Endodermal cell (in vitro differentiated cells): Measurements from ENCODE around the gene ARHGAP40. TPM values are rescaled to one million over a fixed set of nuclear protein-coding genes. Genes with fewer than 3 reads are reported as not detected.

Experiments
- DNase-seq: peaks from one replicate; pipeline ENCODE4 v3.0.0-alpha.2; 2017
- H3K27ac ChIP-seq: 2 replicates; pipeline ENCODE4 v1.5.1; 2013; ENCODE audit warnings: mild to moderate bottlenecking, low read depth, low read length, moderate library complexity
- H3K27me3 ChIP-seq: 2 replicates; pipeline ENCODE4 v1.6.1; 2013; ENCODE audit warnings: mild to moderate bottlenecking, low read length, moderate library complexity; ENCODE audit not compliant: insufficient read depth, control insufficient read depth, poor library complexity, severe bottlenecking
- H3K36me3 ChIP-seq: 2 replicates; pipeline ENCODE4 v1.7.0; 2013; ENCODE audit warnings: mild to moderate bottlenecking, low read length, moderate library complexity; ENCODE audit not compliant: control insufficient read depth, insufficient read depth
- H3K4me1 ChIP-seq: one replicate; pipeline ENCODE4 v1.7.0; 2013; ENCODE audit warnings: low read length; ENCODE audit not compliant: control insufficient read depth, insufficient read depth
- H3K4me3 ChIP-seq: 2 replicates; pipeline ENCODE4 v1.5.1; 2013; ENCODE audit warnings: mild to moderate bottlenecking, low read length, moderate library complexity
- H3K9ac ChIP-seq: 2 replicates; pipeline ENCODE4 v1.6.1; 2013; ENCODE audit warnings: mild to moderate bottlenecking, low read length, moderate library complexity; ENCODE audit not compliant: poor library complexity, severe bottlenecking; ENCODE audit errors: extremely low read depth
- H3K9me3 ChIP-seq: 2 replicates; pipeline ENCODE4 v1.6.1; 2013; ENCODE audit warnings: mild to moderate bottlenecking, low read length, moderate library complexity; ENCODE audit not compliant: control insufficient read depth
- H3K27ac Mint-ChIP-seq: 2 replicates; pipeline ENCODE4 v1.8.0; 2020; ENCODE audit warnings: mixed read lengths
- H3K27me3 Mint-ChIP-seq: 2 replicates; pipeline ENCODE4 v1.8.0; 2021; ENCODE audit warnings: mild to moderate bottlenecking, mixed read lengths; ENCODE audit not compliant: insufficient read depth
- H3K36me3 Mint-ChIP-seq: 2 replicates; pipeline ENCODE4 v1.8.0; 2020; ENCODE audit warnings: low read depth, mixed read lengths
- H3K4me1 Mint-ChIP-seq: 2 replicates; pipeline ENCODE4 v1.8.0; 2020; ENCODE audit warnings: mixed read lengths
- H3K4me3 Mint-ChIP-seq: 2 replicates; pipeline ENCODE4 v1.8.0; 2020; ENCODE audit warnings: mild to moderate bottlenecking, moderate library complexity, mixed read lengths
- H3K9me3 Mint-ChIP-seq: 2 replicates; pipeline ENCODE4 v1.8.0; 2020; ENCODE audit warnings: mild to moderate bottlenecking, mixed read lengths
- CTCF ChIP-seq: fragments of 200-600 bp; sonication (generic); conservative IDR thresholded peaks from 2 replicates; pipeline ENCODE4 v1.5.0; 2021; ENCODE audit warnings: antibody characterized with exemption, mild to moderate bottlenecking
- WGBS, 2 experiments: methylation state at CpG; one replicate each; pipeline versions ENCODE4 v1.1.5 to v1.1.7; 2013; ENCODE audit warnings: missing lambda C conversion rate in 2 of 2, mixed read lengths in 1 of 2; ENCODE audit not compliant: insufficient coverage in 1 of 2, insufficient read length in 1 of 2; 5-methylcytosine and 5-hydroxymethylcytosine counted together
- total RNA-seq, 2 donors: library from RNA; stranded (reverse); fragmentation: NEBNext Ultra II Directional in 1 of 2; extraction: Animal tissue kit (Norgen Biotek cat#: 25700) in 1 of 2; gene quantifications; 2 replicates in 1 of 2; 3 replicates in 1 of 2; pipeline ENCODE4 v1.2.1, GENCODE V29; 2021

Gene ARHGAP40
- total RNA-seq, 2 donors from 2014 or later = 5.5 to 18.5 TPM

DNA sequence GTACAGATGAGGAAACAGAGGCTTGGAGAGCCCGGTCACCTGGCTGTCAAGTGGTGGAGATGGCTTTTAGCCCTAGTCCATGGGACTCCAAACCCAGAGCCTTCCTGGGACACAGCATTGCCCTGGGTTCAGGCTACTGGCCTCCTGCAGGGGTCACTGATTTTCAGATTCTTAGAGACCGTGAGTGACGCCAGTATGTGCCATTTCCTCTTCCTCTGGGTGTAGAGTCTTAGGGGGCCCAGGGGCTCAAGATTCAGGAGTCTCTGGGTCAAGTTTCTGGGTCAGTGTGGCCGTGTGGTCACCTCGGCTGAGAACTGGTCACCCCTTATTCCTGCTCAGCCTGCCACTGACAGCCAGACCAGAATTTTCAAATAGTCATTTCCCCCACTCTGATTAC, 574 bp downstream of the ARHGAP40 start:
- Mint-ChIP-seq H3K36me3 (no peaks in the 10 kb centered on the region), H3K27ac (no peak overlapping the region), H3K27me3 (no peaks in the 10 kb centered on the region), H3K9me3 (peaks cover 12% of the 10 kb centered on the region), H3K4me3 (peak overlapping the region; percentile 57), H3K4me1 (peaks cover 56% of the 10 kb centered on the region)
- Histone ChIP-seq H3K9me3 (no peaks in the 10 kb centered on the region), H3K27me3 (no peaks in the 10 kb centered on the region), H3K4me3 (peak overlapping the region; percentile 84), H3K9ac (peak overlapping the region; percentile 35), H3K27ac (no peak overlapping the region), H3K36me3 (no peaks in the 10 kb centered on the region), H3K4me1 (peaks cover 15% of the 10 kb centered on the region)
- WGBS, 2 experiments = 66 to 67% methylated on average over 3 to 5 of the region's 5 CpGs
- peak; percentile 77 for DNase-seq
- TF ChIP-seq CTCF = no peak

- H3K36me3 Mint-ChIP-seq = no peaks in the 10 kb centered on the region
- TF ChIP-seq CTCF = no peak
- no peak overlapping the region for H3K27ac Mint-ChIP-seq
- H3K27me3 Mint-ChIP-seq = no peaks in the 10 kb centered on the region
- peak overlapping the region; percentile 57 for H3K4me3 Mint-ChIP-seq
- peaks cover 59% of the 10 kb centered on the region for H3K4me1 Mint-ChIP-seq
- WGBS, 2 experiments = 83 to 85% methylated on average over 2 to 3 of the region's 3 CpGs
- H3K9ac ChIP-seq = no peak overlapping the region
- H3K4me3 ChIP-seq = peak overlapping the region; percentile 84
- H3K27me3 ChIP-seq = no peaks in the 10 kb centered on the region
- no peaks in the 10 kb centered on the region for H3K36me3 ChIP-seq
- no peaks in the 10 kb centered on the region for H3K9me3 ChIP-seq
- DNase-seq = no peak
- H3K27ac ChIP-seq = no peak overlapping the region
- peaks cover 18% of the 10 kb centered on the region for H3K4me1 ChIP-seq
- peaks cover 1% of the 10 kb centered on the region for H3K9me3 Mint-ChIP-seq
Measured at GRCh38 chr20:38603286-38603685, 1.7 kb downstream of the ARHGAP40 start.

- Histone ChIP-seq H3K27ac (no peak overlapping the region), H3K4me1 (peaks cover 14% of the 10 kb centered on the region), H3K9me3 (no peaks in the 10 kb centered on the region), H3K36me3 (no peaks in the 10 kb centered on the region), H3K27me3 (no peaks in the 10 kb centered on the region), H3K9ac (no peak overlapping the region), H3K4me3 (no peak overlapping the region)
- peaks cover 60% of the 10 kb centered on the region for H3K4me1 Mint-ChIP-seq
- H3K9me3 Mint-ChIP-seq = no peaks in the 10 kb centered on the region
- no peak for DNase-seq
- WGBS, 2 experiments = 42 to 52% methylated on average over 2 to 4 of the region's 4 CpGs
- H3K27me3 Mint-ChIP-seq = no peaks in the 10 kb centered on the region
- H3K4me3 Mint-ChIP-seq = no peak overlapping the region
- no peak for TF ChIP-seq CTCF
- H3K27ac Mint-ChIP-seq = no peak overlapping the region
- no peaks in the 10 kb centered on the region for H3K36me3 Mint-ChIP-seq
Measured at GRCh38 chr20:38604873-38605303, 3.3 kb downstream of the ARHGAP40 start.
